Mucosa of descending colon (tissue), 3 donors: ENCODE measurements around the gene LRP10. TPM values are rescaled to one million over a fixed set of nuclear protein-coding genes. Genes with fewer than 3 reads are reported as not detected.

Source experiments
- ATAC-seq: fragments of 200-7000 bp; cut with Tn5 transposase; one replicate; pipeline ENCODE4 v1.9.1; 2020; ENCODE audit warnings: mild to moderate bottlenecking, moderate library complexity
- DNase-seq, 3 donors: peaks; one replicate each; pipeline ENCODE4 v3.0.0-alpha.2; 2020
- H3K36me3 ChIP-seq: fragments of 200-600 bp; one replicate; pipeline ENCODE4 v1.8.0; 2021; ENCODE audit warnings: low read depth, mild to moderate bottlenecking
- H3K4me1 ChIP-seq: fragments of 200-600 bp; one replicate; pipeline ENCODE4 v1.8.0; 2021; ENCODE audit warnings: low read depth, mild to moderate bottlenecking
- H3K4me3 ChIP-seq: fragments of 200-600 bp; one replicate; pipeline ENCODE4 v1.8.0; 2021; ENCODE audit warnings: mild to moderate bottlenecking
- H3K9me3 ChIP-seq: fragments of 200-600 bp; one replicate; pipeline ENCODE4 v1.8.0; 2021; ENCODE audit warnings: mild to moderate bottlenecking
- CTCF ChIP-seq: fragments of 200-600 bp; IDR thresholded peaks from one replicate; pipeline ENCODE4 v1.8.0; 2022; ENCODE audit warnings: antibody characterized with exemption, mild to moderate bottlenecking
- intact Hi-C, 2 donors: fragments of 100-400 bp; cut with DNase I in 1 of 2; cut with micrococcal nuclease in 1 of 2; formaldehyde crosslinking; loops; one replicate each; pipeline versions ENCODE4 v1.11.0 to v1.11.1; 2022; cut with DNase I, micrococcal nuclease
- total RNA-seq, 3 donors: library from RNA; stranded (reverse); fragmentation: NEBNext Ultra II Directional in 2 of 3; extraction: Animal tissue kit (Norgen Biotek cat#: 25700) in 2 of 3; gene quantifications; one replicate each; pipeline versions ENCODE4 v1.2.1 to v1.2.4, GENCODE V29; 2021 to 2023
- donor health status: DM: no; HTN: no; CAD: no; lungs with moderate emphysema.
- donor health status: DM: no; HTN: no; CAD: no.
- donor health status: DM: no; HTN: yes; CAD: no.

LRP10 gene
- total RNA-seq, 3 donors from 2014 or later, result 218 to 276 (median 245) TPM

DNA sequence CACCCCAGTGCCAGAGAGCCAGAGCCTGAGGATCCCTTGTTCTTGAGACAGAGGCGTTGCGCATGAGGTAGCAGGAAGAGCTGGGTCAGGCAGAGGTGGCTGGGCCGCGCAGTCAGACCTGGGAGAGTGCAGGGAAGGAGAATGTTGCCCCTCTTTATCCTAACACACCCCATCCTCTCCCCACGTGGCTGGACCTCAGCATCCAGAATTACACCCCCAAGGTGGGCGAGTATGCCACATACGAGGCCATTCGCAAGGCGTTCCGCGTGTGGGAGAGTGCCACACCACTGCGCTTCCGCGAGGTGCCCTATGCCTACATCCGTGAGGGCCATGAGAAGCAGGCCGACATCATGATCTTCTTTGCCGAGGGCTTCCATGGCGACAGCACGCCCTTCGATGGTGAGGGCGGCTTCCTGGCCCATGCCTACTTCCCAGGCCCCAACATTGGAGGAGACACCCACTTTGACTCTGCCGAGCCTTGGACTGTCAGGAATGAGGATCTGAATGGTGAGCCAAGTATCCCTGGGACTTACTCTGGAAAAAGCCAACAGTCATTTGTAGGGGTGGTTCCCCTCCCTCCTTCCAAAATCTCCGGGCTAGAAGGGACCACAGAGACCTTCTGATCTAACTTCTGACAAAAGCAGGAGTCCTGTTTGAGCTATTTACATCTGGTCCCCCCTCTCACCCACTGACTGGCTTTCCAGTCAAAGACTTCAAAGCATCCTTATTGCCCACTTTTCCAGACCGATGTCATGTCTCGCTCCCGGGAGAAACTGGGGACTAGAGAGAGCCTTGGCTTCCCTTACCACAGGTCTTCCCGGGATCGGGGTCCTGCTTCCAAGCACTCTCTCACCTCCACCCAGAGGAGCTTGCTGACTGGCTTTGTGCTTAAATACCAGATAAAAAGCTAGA is 29.1 kb upstream of the LRP10 start:
- peaks cover 8% of the 10 kb centered on the region for H3K4me1 ChIP-seq
- no peaks in the 10 kb centered on the region for H3K36me3 ChIP-seq
- DNase-seq (no peak), ATAC-seq (no peak)
- no peaks in the 10 kb centered on the region for H3K9me3 ChIP-seq
- no peak for TF ChIP-seq CTCF
- H3K4me3 ChIP-seq, result no peak overlapping the region
- intact Hi-C loops, result no loop called here

- H3K36me3 ChIP-seq, result no peaks in the 10 kb centered on the region
- peaks cover 5% of the 10 kb centered on the region for H3K4me1 ChIP-seq
- no peaks in the 10 kb centered on the region for H3K9me3 ChIP-seq
- DNase-seq, result no peak
- intact Hi-C loops, result no loop called here
- TF ChIP-seq CTCF, result no peak
- no peak for ATAC-seq
- H3K4me3 ChIP-seq, result no peak overlapping the region
These were observed 28.2 kb upstream of the LRP10 start for GRCh38 chr14:22843123-22843925.

DNA sequence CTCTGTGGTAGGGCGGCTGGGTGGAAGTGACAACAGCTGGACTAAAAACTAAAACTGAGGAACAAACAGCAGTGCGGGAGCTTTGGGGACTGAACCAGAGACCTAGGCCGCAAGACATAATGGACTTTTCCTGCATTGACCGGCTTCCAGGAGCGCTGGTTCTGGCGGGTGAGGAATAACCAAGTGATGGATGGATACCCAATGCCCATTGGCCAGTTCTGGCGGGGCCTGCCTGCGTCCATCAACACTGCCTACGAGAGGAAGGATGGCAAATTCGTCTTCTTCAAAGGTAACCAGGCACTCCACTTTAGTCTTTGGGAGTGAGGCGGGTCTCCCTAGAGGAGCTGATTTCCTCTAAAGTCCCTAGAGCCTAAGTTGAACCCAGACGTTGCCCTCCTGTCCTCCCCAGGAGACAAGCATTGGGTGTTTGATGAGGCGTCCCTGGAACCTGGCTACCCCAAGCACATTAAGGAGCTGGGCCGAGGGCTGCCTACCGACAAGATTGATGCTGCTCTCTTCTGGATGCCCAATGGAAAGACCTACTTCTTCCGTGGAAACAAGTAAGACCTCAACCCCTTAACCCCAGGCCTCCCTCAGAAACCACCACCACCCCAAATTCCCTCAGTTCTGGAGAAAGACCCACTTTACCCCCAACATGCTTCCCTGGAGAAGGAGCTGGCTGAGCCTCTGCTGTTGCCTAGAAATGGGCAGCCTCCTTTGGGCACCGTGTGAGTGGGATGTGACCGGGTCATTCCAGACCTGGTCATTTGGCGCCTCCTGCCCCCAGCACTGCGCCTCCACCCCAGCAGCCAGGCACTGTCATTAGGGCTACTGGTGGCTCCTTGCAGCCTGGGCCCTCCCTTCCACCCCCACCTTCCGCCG is 27.1 kb upstream of the LRP10 start:
- H3K36me3 ChIP-seq, result no peaks in the 10 kb centered on the region
- peaks cover 5% of the 10 kb centered on the region for H3K4me1 ChIP-seq
- DNase-seq, result no peak
- H3K4me3 ChIP-seq, result no peak overlapping the region
- intact Hi-C loops, result no loop called here
- ATAC-seq, result no peak
- H3K9me3 ChIP-seq, result no peaks in the 10 kb centered on the region
- no peak for TF ChIP-seq CTCF

DNA sequence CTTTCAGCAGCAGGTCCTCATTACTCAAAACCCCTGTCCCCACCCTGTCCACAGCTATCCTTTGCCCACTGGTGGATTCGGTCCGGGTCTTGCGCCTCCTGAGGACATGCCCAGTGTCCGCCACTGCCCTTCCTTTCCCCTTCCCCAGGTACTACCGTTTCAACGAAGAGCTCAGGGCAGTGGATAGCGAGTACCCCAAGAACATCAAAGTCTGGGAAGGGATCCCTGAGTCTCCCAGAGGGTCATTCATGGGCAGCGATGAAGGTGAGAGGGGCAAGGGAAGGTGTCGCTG is 26.5 kb upstream of the LRP10 start:
- intact Hi-C loops, result no loop called here
- no peak for TF ChIP-seq CTCF
- ATAC-seq, result no peak
- DNase-seq, result no peak
- Histone ChIP-seq H3K9me3 (no peaks in the 10 kb centered on the region), H3K4me1 (peaks cover 5% of the 10 kb centered on the region), H3K4me3 (no peak overlapping the region), H3K36me3 (no peaks in the 10 kb centered on the region)

GRCh38 chr14:22845821-22846625 is 25.5 kb upstream of the LRP10 start:
- DNase-seq, result no peak
- ATAC-seq, result no peak
- Histone ChIP-seq H3K4me3 (no peak overlapping the region), H3K9me3 (no peaks in the 10 kb centered on the region), H3K4me1 (peaks cover 5% of the 10 kb centered on the region), H3K36me3 (no peaks in the 10 kb centered on the region)
- no peak for TF ChIP-seq CTCF
- intact Hi-C loops, result no loop called here
